Activated CD4-positive, alpha-beta memory T cell treated with anti-CD3 and anti-CD28 coated beads for 36 hours (primary cell): ENCODE data around the gene VN1R5. TPM values are rescaled to one million over a fixed set of nuclear protein-coding genes. Genes with fewer than 3 reads are reported as not detected.
"Not testable (repeated sequence)": the region's sequence is repeated elsewhere in the genome, so short reads cannot be mapped to it uniquely, and the experiment has no call there.

Experiments
- CTCF ChIA-PET: fragments of 350-600 bp; sonication (Branson Sonifier 250); formaldehyde crosslinking; loops from one replicate; lab custom pipeline; 2021; ENCODE audit warnings: antibody characterized with exemption, inconsistent platforms; lab: Charles Lee
- POLR2A ChIA-PET: fragments of 350-600 bp; sonication (Branson Sonifier 250); formaldehyde crosslinking; loops from one replicate; lab custom pipeline; 2021; ENCODE audit warnings: antibody characterized with exemption; lab: Charles Lee
- DNase-seq: peaks from one replicate; pipeline ENCODE4 v3.0.0-alpha.2; 2020
- H3K27ac Mint-ChIP-seq: one replicate; pipeline ENCODE4 v1.8.0; 2021; ENCODE audit warnings: mixed read lengths
- H3K27me3 Mint-ChIP-seq: one replicate; pipeline ENCODE4 v1.8.0; 2021; ENCODE audit warnings: mixed read lengths
- H3K36me3 Mint-ChIP-seq: one replicate; pipeline ENCODE4 v1.8.0; 2021; ENCODE audit warnings: mixed read lengths
- H3K4me1 Mint-ChIP-seq: one replicate; pipeline ENCODE4 v1.8.0; 2021; ENCODE audit warnings: low read depth, mixed read lengths
- H3K4me3 Mint-ChIP-seq: one replicate; pipeline ENCODE4 v1.8.0; 2021; ENCODE audit warnings: mild to moderate bottlenecking, mixed read lengths
- H3K9me3 Mint-ChIP-seq: one replicate; pipeline ENCODE4 v1.8.0; 2021; ENCODE audit warnings: mixed read lengths
- intact Hi-C: fragments of 100-400 bp; cut with micrococcal nuclease; formaldehyde crosslinking; loops from one replicate; pipeline ENCODE4 v1.15.1; 2023
- total RNA-seq, 2 experiments: library from RNA; stranded (reverse); gene quantifications; one replicate each; pipeline ENCODE4 v1.2.3, GENCODE V29; 2021

Gene VN1R5
- total RNA-seq, 2 experiments from 2014 or later, result not detected

- ChIA-PET CTCF (no interaction called here), POLR2A (no interaction called here)
- intact Hi-C loops, result no loop called here
- Mint-ChIP-seq H3K9me3 (no peaks in the 10 kb centered on the region), H3K27ac (no peak overlapping the region), H3K4me3 (no peak overlapping the region), H3K27me3 (peaks cover 2% of the 10 kb centered on the region), H3K4me1 (no peaks in the 10 kb centered on the region), H3K36me3 (no peaks in the 10 kb centered on the region)
- no peak for DNase-seq
These were observed 21.3 kb downstream of the VN1R5 start for GRCh38 chr1:247277191-247277590.

- H3K4me3 Mint-ChIP-seq, result no peak overlapping the region
- no peaks in the 10 kb centered on the region for H3K4me1 Mint-ChIP-seq
- no peaks in the 10 kb centered on the region for H3K27me3 Mint-ChIP-seq
- ChIA-PET POLR2A (no interaction called here), CTCF (no interaction called here)
- intact Hi-C loops, result no loop called here
- H3K27ac Mint-ChIP-seq, result no peak overlapping the region
- H3K9me3 Mint-ChIP-seq, result peaks cover 4% of the 10 kb centered on the region
- DNase-seq, result no peak
- H3K36me3 Mint-ChIP-seq, result no peaks in the 10 kb centered on the region
These were observed 25.2 kb downstream of the VN1R5 start for GRCh38 chr1:247281001-247281574.

- Mint-ChIP-seq H3K4me3 (no peak overlapping the region), H3K27me3 (no peaks in the 10 kb centered on the region), H3K36me3 (no peaks in the 10 kb centered on the region), H3K27ac (no peak overlapping the region), H3K4me1 (no peaks in the 10 kb centered on the region), H3K9me3 (peaks cover 18% of the 10 kb centered on the region)
- ChIA-PET POLR2A (no interaction called here), CTCF (no interaction called here)
- DNase-seq, result no peak
- intact Hi-C loops, result no loop called here
These were observed 30.3 kb downstream of the VN1R5 start for GRCh38 chr1:247286134-247286670.

- H3K9me3 Mint-ChIP-seq, result peaks cover 18% of the 10 kb centered on the region
- CTCF ChIA-PET, result no interaction called here
- intact Hi-C loops, result no loop called here
- H3K27me3 Mint-ChIP-seq, result no peaks in the 10 kb centered on the region
- H3K4me1 Mint-ChIP-seq, result no peaks in the 10 kb centered on the region
- H3K27ac Mint-ChIP-seq, result no peak overlapping the region
- no peaks in the 10 kb centered on the region for H3K36me3 Mint-ChIP-seq
- POLR2A ChIA-PET, result no interaction called here
- no peak overlapping the region for H3K4me3 Mint-ChIP-seq
- DNase-seq, result no peak
These were observed 31.6 kb downstream of the VN1R5 start for GRCh38 chr1:247287460-247287859.

- no peak for DNase-seq
- peaks cover 18% of the 10 kb centered on the region for H3K9me3 Mint-ChIP-seq
- H3K4me1 Mint-ChIP-seq, result no peaks in the 10 kb centered on the region
- no peaks in the 10 kb centered on the region for H3K27me3 Mint-ChIP-seq
- no peaks in the 10 kb centered on the region for H3K36me3 Mint-ChIP-seq
- no peak overlapping the region for H3K27ac Mint-ChIP-seq
- no peak overlapping the region for H3K4me3 Mint-ChIP-seq
- POLR2A ChIA-PET, result no interaction called here
- intact Hi-C loops, result no loop called here
- CTCF ChIA-PET, result no interaction called here
These were observed 32.5 kb downstream of the VN1R5 start for GRCh38 chr1:247288341-247288740.

GRCh38 chr1:247289274-247289892 is 33.5 kb downstream of the VN1R5 start:
- H3K9me3 Mint-ChIP-seq, result peaks cover 18% of the 10 kb centered on the region
- DNase-seq, POLR2A ChIA-PET, H3K4me3 Mint-ChIP-seq, intact Hi-C loops, CTCF ChIA-PET, H3K36me3 Mint-ChIP-seq, H3K27me3 Mint-ChIP-seq, H3K27ac Mint-ChIP-seq, H3K4me1 Mint-ChIP-seq: not testable (repeated sequence)

- no peaks in the 10 kb centered on the region for H3K27me3 Mint-ChIP-seq
- no peaks in the 10 kb centered on the region for H3K36me3 Mint-ChIP-seq
- DNase-seq, result no peak
- ChIA-PET POLR2A (no interaction called here), CTCF (no interaction called here)
- no peak overlapping the region for H3K27ac Mint-ChIP-seq
- no peak overlapping the region for H3K4me3 Mint-ChIP-seq
- H3K4me1 Mint-ChIP-seq, result no peaks in the 10 kb centered on the region
- intact Hi-C loops, result no loop called here
- H3K9me3 Mint-ChIP-seq, result peaks cover 18% of the 10 kb centered on the region
These were observed 34.7 kb downstream of the VN1R5 start for GRCh38 chr1:247290576-247290975.

GRCh38 chr1:247291161-247291560 is 35.3 kb downstream of the VN1R5 start:
- Mint-ChIP-seq H3K27ac (no peak overlapping the region), H3K27me3 (no peaks in the 10 kb centered on the region), H3K4me3 (no peak overlapping the region), H3K36me3 (no peaks in the 10 kb centered on the region), H3K9me3 (peaks cover 13% of the 10 kb centered on the region), H3K4me1 (no peaks in the 10 kb centered on the region)
- no peak for DNase-seq
- ChIA-PET POLR2A (no interaction called here), CTCF (no interaction called here)
- intact Hi-C loops, result no loop called here

- H3K27me3 Mint-ChIP-seq, result no peaks in the 10 kb centered on the region
- POLR2A ChIA-PET, result no interaction called here
These were observed 36.1 kb downstream of the VN1R5 start for GRCh38 chr1:247291833-247292561.

GRCh38 chr1:247293047-247293446 is 37.2 kb downstream of the VN1R5 start:
- Mint-ChIP-seq H3K9me3 (peaks cover 2% of the 10 kb centered on the region), H3K27me3 (no peaks in the 10 kb centered on the region), H3K4me1 (peaks cover 3% of the 10 kb centered on the region), H3K27ac (no peak overlapping the region), H3K4me3 (no peak overlapping the region), H3K36me3 (no peaks in the 10 kb centered on the region)
- DNase-seq, result no peak
- POLR2A ChIA-PET, result no interaction called here
- CTCF ChIA-PET, result no interaction called here
- intact Hi-C loops, result no loop called here

More at GRCh38 chr1:247291833-247292561, 36.1 kb downstream of the VN1R5 start:
- Mint-ChIP-seq H3K4me1 (no peaks in the 10 kb centered on the region), H3K9me3 (peaks cover 8% of the 10 kb centered on the region), H3K27ac (no peak overlapping the region), H3K4me3 (no peak overlapping the region), H3K36me3 (no peaks in the 10 kb centered on the region)
- CTCF ChIA-PET, result interaction anchor here (0.6 kb wide), 1 partner anchor 292 kb away, joined by 3 read pairs; no protein-coding TSS in a partner anchor
- intact Hi-C loops, result no loop called here
- no peak for DNase-seq

- peaks cover 2% of the 10 kb centered on the region for H3K36me3 Mint-ChIP-seq
- ChIA-PET CTCF (no interaction called here), POLR2A (no interaction called here)
- no peak overlapping the region for H3K27ac Mint-ChIP-seq
- no peaks in the 10 kb centered on the region for H3K9me3 Mint-ChIP-seq
- no peak overlapping the region for H3K4me3 Mint-ChIP-seq
- no peak for DNase-seq
- H3K27me3 Mint-ChIP-seq, result no peaks in the 10 kb centered on the region
- H3K4me1 Mint-ChIP-seq, result peaks cover 3% of the 10 kb centered on the region
- intact Hi-C loops, result no loop called here
These were observed 38.4 kb downstream of the VN1R5 start for GRCh38 chr1:247294282-247294681.

- Mint-ChIP-seq H3K9me3 (no peaks in the 10 kb centered on the region), H3K27ac (no peak overlapping the region), H3K27me3 (no peaks in the 10 kb centered on the region), H3K36me3 (peaks cover 2% of the 10 kb centered on the region), H3K4me1 (peaks cover 3% of the 10 kb centered on the region), H3K4me3 (no peak overlapping the region)
- intact Hi-C loops, result no loop called here
- ChIA-PET CTCF (no interaction called here), POLR2A (no interaction called here)
- no peak for DNase-seq
These were observed 39.4 kb downstream of the VN1R5 start for GRCh38 chr1:247295274-247295684.
